GM19351 (cell line): ENCODE measurements around the gene ST6GALNAC3.

Source experiments
- ATAC-seq: cut with Tn5 transposase; IDR thresholded peaks from one replicate; pipeline ENCODE4 v1.9.1; 2021; ENCODE audit warnings: mild to moderate bottlenecking, moderate library complexity; ENCODE audit not compliant: unreplicated experiment

The ST6GALNAC3 gene

DNA sequence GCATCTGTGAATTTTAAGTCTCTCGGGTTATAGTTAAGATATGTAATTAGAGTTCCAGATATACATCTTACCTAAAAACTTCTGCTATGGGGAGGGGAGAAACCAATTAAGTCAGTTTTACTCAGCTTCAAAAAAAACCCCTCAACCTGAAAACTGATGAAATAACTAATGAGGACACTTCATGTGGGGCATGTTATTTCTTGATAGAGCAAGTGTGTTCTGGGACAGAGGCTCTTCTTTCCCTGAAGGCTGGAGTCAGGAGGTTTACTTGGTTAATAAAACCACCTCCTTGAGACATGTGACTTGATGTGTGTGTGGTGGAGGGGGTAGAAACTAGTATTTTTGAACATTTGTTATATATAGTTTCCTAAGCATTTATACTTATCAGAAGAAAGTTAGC, 479.7 kb downstream of the ST6GALNAC3 start:
- no peak for ATAC-seq

DNA sequence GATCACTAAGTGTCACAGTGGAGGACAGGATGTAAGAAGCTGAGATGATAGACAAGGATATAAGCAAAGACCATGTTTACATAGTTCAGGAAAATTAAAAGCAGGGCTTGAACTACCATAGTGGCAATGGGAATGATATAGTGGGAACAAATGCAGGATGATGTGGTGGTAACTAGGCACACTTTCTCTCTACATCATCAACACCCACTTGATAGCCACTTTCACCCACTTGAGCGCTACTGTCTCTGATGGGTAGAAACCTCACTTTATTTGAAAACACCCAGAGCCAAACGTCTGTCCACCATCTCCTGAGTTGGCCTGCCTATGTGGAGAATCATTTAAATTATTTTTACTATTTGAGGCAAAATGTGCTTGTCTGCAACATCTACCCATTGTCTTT, 487.7 kb downstream of the ST6GALNAC3 start:
- no peak for ATAC-seq

DNA sequence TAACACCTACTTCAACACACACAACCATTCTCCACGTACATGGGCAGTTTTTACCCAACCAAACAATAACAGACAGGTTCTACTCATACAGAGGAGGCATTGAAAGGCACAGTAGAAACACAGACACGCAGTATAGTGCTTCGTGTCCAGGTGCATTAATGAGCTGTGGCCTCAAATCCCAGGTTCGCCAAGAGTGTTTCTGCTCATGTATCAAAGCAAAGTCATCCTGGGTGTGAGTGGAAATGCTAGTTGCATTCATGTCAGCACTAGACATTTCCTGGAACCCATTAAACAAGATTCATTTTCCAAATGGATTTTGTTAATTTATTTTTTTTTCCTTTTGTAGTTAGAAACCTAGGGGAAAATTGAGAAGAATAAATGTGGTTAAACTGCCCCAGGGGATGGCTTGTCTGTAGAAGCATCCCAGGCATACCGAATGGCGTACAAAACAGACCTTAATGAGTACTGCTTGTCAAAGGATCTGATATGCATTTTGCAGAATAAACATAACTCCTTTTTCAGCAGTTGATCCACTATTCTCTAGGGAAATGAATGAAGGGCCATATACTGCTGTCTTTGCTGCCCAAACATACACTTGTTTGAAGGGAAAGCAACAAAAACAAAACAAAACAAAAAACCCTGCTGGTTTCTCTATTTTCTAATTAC, 494.2 kb downstream of the ST6GALNAC3 start:
- no peak for ATAC-seq

DNA sequence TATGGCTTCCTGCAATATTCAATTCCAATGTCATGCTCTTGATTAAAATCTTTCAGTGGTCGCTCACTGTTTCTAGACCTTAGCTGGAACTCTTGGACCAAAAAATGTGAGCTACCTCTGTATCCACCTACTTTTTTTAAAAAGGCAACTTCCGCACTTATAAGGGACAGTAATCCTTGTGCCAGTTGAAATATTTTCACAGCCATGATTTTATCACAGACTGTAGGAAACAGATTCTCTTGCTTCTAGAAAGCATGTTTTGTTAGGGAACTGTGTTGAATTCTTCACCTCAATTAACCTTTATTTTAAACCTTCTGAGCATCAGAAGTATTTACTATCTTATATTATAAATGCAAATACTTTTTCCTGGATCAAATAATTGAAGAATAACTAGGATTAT, 496.7 kb downstream of the ST6GALNAC3 start:
- ATAC-seq, result no peak

DNA sequence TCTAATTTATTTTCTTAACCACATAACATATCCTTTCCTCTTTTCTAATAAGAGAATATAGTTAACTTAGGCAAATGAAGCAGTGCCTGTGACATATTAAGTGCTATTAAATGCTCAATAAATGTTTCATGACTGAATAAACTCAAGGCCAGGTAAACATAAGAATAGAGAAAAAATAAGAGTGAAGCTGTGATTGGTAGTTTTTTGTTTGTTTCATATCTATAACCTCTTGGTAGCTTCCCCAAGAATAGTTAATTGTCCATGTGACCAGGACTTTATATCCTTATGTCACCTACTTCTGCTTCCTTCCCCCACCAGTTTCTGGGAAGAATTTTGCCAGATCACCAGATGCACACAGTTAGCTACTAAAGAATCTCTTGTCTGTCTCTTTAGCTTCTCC, 497.7 kb downstream of the ST6GALNAC3 start:
- ATAC-seq, result no peak

DNA sequence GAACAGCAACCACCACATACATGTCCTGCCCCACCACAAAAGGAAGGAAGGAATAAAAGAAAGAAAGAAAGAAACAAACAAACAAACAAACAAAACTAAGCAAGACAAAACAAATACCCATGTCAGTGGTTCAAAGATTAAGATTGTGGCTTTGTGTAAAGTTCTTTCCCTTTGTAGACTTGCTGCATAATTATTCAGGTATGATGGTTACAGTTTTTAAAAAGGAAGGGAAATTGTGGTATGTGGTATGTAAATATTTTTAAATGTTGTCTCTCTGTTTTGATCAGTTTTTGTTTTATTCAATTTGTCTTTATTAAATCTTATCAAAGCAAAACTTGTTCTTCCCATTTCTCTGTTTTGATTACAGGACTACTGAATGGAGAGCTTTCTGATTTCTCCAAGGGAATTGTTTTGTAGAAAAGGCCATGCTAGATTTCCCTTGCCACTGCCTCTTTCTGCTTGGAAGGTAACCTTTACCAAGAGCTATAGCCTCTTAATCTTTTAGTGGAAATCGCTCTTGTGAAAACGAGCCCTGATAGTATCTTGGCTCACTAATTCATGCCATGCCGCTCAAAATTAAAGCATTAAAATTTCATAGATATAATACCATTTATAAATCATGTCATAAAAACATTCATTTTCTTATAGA, 502.5 kb downstream of the ST6GALNAC3 start:
- no peak for ATAC-seq

DNA sequence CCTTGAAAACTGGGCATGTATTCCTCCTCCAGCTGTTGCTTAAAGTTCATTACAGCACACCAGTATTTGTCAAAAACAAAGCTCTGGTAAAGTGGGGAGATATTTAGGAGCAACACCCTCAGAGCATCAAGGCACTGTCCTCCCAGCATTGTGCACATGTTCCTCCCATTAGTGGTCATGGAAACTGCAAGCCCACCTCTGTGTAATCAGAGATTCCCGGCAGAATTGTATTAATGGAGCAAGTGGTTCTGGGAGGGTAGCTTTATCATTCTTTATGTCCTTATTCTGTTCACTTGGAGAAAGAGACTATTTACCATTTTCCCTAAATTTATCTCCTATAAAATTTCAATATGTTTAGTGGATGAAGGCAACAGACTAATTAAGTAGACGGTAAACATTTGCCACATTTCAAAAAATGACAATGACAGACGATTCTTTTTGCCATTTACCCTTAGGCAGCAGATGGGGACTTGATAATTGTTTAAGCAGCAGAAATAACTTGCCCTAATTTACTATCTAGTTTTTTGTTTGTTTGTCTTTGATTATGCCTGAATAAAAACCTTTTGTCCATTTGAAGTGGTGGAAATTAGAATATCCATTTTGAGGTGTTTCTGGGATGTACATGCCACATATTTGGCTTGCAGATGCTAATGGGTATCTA, 503.1 kb downstream of the ST6GALNAC3 start:
- no peak for ATAC-seq

DNA sequence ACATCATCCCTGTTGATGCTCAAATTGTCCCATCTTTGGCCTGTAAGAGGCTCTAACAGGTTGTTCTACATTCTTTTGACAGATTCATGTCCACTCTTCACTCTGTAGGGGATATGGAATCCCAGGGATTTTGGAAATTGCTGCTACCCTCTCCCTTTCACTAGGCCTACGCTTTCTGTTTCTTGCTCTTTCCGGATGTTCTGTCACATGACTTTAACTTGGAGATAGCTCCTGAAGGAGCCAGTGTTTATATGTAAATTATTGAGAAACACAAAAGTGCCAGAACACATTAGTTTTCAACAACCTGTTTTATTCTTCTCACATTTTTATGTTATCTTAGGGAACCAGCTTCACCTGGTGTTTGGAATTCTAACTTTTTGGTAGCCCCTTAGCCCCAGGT, 505.7 kb downstream of the ST6GALNAC3 start:
- ATAC-seq, result no peak

DNA sequence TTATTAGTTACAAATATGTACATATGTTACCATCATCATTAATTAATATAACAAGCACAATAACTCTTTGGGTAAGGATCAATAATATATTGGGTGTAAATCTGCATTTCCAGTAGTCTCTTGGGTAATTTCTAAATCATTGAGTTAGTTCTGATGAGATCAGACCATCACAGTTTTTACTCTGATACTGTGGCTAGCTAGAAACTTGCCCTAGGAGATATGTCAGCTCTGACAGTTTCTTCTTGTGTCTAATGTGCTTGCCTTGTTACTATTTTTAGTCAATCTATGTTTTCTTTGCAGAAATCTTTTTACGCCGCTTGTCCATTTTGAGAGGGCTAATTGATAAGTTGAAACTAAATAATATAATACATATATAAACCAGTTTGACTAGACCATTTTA, 507.2 kb downstream of the ST6GALNAC3 start:
- ATAC-seq, result no peak

DNA sequence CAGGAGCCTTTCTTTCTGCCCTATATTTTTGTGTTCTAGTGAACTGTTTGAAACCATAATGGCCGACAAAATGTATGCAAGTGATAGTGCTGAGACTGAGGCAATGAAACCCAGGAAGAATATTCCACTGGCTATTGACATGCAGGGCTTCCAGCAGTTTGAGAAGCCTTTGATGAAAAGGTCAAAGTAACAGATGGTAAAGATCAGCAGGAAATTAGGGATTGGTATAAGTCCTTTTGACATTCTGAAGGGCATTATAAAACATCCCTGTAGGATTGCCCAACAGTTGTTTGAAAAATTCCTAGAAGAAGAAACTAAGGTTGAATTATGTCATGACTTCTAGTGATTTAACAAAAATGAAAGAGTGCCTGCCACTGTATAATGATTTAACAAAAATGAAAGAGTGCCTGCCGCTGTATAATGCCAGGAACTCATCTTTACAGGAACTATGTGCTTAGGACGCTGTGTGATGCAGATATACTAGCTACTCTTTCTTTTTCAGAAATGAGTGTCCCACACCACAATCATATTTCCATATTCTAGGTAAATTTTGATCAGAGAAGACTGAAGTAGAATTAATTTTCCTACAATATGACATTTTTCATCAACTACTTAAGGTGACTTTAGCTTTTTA, 508.8 kb downstream of the ST6GALNAC3 start:
- no peak for ATAC-seq

DNA sequence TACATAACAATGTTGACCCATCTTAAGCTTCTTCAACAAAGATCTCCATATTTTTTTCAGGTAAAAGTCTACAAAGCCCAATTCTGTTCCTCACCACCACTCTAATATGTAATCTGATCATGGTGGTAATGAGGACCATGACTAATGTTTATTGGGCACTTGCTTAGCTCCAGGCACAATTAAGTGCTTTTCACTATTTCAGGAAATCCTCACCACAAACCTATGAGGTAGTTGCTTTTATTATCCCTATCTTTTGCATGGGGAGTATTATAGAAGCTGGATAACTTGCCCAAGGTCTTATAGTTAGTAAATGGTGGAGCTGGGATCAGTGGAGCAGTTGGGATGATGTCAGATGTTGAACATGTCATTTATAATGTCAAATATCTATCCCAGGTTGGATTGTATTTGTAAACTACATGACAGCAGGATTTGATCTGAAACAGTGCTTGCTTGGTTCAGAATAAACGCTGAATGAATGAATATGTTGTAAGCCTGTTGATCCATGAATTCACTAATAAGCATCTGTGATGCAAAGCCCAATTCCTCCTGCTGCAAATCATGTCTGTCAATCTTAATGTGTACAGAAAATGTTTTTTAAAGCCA, 509.4 kb downstream of the ST6GALNAC3 start:
- no peak for ATAC-seq

DNA sequence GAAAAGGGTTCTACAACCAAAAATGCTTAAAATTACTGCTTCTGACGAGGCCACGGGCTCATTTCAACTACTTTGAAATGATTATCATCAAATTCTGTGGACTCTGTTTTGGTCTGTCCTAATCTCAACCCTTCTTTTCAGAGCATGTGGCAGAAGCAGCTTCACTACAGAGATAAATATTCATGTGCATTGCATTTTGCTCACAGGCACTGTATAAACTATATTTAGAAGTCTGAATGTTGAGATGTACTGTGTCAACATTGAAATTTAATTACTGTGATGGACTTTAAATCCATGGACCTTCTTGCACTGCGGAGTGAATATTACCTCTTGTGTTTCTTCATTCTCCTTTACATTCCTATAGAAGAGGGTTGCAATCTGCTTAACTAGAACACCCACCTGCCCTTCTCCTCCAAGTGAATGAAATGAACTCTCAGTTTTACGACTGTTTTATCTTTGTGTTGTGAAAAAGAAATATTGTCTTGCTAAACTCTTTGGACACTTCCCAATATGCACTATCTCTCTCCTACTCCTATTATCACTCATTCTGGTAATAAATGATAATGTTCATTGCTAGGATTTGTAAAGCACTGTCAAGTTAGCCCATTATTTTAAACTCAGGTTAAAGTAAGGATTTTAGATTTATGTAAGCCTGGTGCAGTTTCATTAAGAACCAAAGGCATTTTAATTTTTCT, 511.6 kb downstream of the ST6GALNAC3 start:
- no peak for ATAC-seq

DNA sequence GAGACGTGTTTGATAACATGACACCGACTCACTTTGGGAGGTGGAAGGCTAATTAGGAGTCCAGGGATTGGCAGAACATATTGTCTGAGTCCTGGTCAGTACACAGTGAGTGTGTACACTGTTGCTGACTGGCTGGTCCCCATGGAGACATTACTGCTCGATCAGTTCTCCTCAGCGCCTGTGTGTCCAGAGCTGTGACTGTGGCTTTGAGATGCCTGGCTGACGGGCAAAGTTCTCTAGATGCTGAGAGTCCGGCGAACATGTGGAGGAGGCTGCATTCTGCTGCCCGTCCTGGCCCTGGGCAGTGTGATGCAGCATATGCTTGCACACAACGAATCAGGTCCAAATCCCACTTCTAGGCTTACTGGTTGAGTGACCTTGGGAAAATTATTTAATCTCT, 512.7 kb downstream of the ST6GALNAC3 start:
- ATAC-seq, result no peak

DNA sequence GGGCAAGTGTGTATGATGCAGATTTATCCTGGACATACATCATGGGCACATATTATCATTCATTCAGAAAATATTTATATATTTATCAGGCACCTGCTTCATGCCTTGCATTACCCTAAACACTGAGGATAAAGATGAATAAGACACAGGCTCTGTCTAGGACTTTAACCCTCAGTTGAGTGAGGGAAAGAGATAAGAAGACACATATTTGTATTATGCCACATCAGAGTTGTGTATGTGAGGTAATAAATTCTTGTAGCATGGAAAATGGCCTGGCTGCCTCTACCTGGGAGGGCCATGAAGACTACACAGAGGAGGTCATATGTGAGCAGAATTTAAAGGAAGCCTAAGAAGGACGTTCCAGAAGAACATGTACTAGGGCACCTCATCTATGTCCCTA, 516.9 kb downstream of the ST6GALNAC3 start:
- no peak for ATAC-seq

DNA sequence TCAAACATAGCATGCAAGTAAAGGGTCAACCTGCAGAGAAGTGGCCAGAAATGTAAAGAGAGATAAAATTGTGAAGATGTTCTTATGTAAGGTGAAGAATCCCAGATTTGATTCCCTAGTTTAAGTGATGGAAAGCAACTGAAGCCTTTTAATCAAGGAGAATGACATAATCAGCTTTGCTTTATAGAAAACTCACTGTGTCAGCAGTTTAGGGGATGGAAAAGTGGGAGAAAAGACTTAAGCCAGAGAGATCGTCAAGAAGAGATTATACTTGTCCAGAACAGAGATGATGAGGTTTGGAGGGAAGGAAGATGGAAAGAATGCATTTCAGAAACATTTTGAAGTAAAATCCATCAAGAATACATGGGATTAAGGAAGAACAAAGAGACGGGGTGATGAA, 517.4 kb downstream of the ST6GALNAC3 start:
- no peak for ATAC-seq

DNA sequence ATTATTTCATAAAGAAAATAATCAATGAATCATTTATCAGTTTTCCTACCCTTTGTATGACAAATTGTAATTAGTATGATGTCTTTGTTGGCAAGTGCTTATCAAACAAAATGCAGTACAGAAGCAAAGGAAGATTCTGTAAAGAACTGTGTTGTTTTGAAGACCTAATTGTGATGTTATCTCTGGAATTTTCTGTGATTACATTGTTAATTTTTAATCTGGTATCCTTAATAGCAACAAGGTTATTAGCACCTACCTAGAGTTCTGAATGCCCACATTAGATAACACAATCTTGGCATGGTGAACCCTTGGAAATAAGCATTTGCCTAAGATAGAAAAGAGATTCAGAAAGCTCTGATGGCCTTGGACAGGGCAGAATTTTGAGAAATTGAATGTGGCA, 518.6 kb downstream of the ST6GALNAC3 start:
- ATAC-seq, result no peak

DNA sequence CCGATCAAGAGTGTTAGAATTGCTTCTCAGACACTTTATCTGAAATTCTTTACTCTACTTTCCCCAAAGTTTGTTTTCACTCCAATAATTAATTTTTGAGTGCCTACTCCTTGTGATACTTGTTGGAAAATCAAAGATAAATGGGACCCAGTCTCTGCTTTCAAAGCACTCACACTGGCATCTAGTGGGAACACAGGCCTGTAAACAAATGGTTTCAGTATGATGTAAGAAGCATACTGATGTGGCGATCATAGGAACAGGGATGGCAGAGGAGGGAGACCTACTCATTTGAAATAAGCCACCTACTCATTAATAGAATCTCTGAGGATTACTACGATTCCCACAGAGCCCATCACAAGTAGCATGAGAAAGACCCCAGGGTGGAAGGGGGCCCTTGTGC, 519.1 kb downstream of the ST6GALNAC3 start:
- ATAC-seq, result no peak

DNA sequence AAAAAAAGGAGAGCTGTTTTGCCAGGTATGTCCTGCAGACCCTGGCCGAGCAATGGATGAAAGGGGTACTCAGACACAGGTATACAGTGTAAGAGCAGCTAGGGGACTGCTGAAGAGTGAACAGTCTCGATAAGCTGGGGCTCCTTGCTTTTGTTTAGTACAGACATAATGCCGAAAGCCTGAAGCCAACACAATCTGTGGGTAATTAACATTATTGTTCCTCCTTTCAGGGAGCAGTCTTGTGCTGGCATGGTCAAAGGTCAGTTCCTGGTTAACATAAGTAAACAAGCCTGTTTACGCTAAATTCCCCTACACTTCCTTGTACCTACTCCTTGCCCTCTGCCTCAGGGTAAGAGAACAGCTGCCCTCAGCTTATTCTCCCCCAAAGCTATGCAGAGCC, 520.5 kb downstream of the ST6GALNAC3 start:
- no peak for ATAC-seq

DNA sequence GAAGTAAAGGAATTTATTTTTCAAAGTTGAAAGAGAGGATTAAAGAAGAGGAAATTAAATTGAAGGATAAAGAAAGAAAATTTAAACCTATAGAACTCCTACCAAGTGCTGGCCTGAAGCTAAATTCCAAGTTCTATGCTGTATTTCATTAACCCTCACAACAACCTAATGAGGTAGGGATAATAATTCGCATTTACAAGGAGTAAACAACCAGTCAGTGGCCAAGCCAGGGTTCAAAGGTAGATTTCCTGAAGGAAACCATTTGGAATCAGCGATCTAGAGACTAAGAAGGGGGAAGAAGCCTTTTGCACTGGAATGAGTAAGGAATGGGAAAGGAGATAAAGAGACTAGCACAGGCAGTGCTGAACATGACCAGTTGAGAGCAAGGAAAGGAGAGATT, 526.9 kb downstream of the ST6GALNAC3 start:
- no peak for ATAC-seq

DNA sequence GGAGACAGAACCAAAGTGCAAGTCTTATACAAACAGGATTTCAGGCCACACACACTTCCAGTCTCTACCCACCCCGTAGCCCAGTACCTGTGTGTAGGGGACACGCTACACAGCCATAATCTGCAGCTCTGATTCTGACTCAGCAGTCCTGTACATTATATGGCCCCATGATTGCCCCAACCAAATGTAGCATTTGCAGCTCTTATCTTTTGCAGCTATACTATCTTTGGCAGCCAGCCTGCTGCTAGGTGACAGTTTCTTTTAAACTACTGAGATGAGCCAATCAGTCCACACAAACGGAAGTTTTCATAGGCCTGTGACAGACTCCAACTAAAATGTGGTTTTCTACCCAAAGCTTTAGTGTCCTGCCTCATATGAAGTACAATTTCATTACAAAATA, 533.2 kb downstream of the ST6GALNAC3 start:
- ATAC-seq, result no peak
